MM.1S (cell line): ENCODE measurements around the gene MAGEE1.

Experiments
- DNase-seq: peaks from one replicate; pipeline ENCODE4 v3.0.0-alpha.2; 2015
- H2AFZ ChIP-seq: fragments of 300-600 bp; sonication (generic); 2 replicates; pipeline ENCODE4 v1.6.0; 2016; ENCODE audit warnings: antibody characterized with exemption, low read length
- H3F3A ChIP-seq: fragments of 300-600 bp; sonication (generic); 2 replicates; pipeline ENCODE4 v1.6.1; 2016; ENCODE audit warnings: mild to moderate bottlenecking, antibody characterized with exemption, low read length, moderate library complexity, mixed read lengths; ENCODE audit not compliant: insufficient read depth
- H3K27ac ChIP-seq: fragments of 300-600 bp; sonication (generic); 2 replicates; pipeline ENCODE4 v1.5.1; 2016; ENCODE audit warnings: mild to moderate bottlenecking, low read length
- H3K27me3 ChIP-seq: fragments of 300-600 bp; sonication (generic); replicated peaks from 2 replicates; pipeline ENCODE4 v1.6.0; 2016; ENCODE audit warnings: low read length; ENCODE audit not compliant: insufficient read depth
- H3K36me3 ChIP-seq: fragments of 300-600 bp; sonication (generic); replicated peaks from 2 replicates; pipeline ENCODE4 v1.6.1; 2016; ENCODE audit warnings: mild to moderate bottlenecking, low read length, mixed read lengths; ENCODE audit not compliant: insufficient read depth
- H3K4me1 ChIP-seq: fragments of 300-600 bp; sonication (generic); 2 replicates; pipeline ENCODE4 v1.6.1; 2016; ENCODE audit warnings: low read length, mixed read lengths
- H3K4me2 ChIP-seq: fragments of 300-600 bp; sonication (generic); 2 replicates; pipeline ENCODE4 v1.6.0; 2016; ENCODE audit warnings: low read depth, low read length
- H3K4me3 ChIP-seq: fragments of 300-600 bp; sonication (generic); 2 replicates; pipeline ENCODE4 v1.5.1; 2016; ENCODE audit warnings: low read length, mixed read lengths
- H3K79me2 ChIP-seq: fragments of 300-600 bp; sonication (generic); 2 replicates; pipeline ENCODE4 v1.6.1; 2016; ENCODE audit warnings: mixed run types, low read length, mixed read lengths
- H3K9ac ChIP-seq: fragments of 300-600 bp; sonication (generic); 2 replicates; pipeline ENCODE4 v1.6.1; 2016; ENCODE audit warnings: low read length, mixed read lengths
- H3K9me2 ChIP-seq: fragments of 300-600 bp; sonication (generic); replicated peaks from 2 replicates; pipeline ENCODE4 v1.6.1; 2016; ENCODE audit warnings: mild to moderate bottlenecking, low read length, mixed read lengths; ENCODE audit not compliant: insufficient read depth
- H3K9me3 ChIP-seq: fragments of 300-600 bp; sonication (generic); replicated peaks from 2 replicates; pipeline ENCODE4 v1.6.1; 2016; ENCODE audit warnings: mild to moderate bottlenecking, low read length, mixed read lengths; ENCODE audit not compliant: insufficient read depth
- H4K20me1 ChIP-seq: fragments of 300-600 bp; sonication (generic); 2 replicates; pipeline ENCODE4 v1.6.1; 2016; ENCODE audit warnings: mild to moderate bottlenecking, low read length, moderate library complexity, mixed read lengths; ENCODE audit not compliant: insufficient read depth
- EZH2 ChIP-seq: fragments of 300-600 bp; sonication (generic); optimal IDR thresholded peaks from 2 replicates; pipeline ENCODE3; 2017; ENCODE audit warnings: low read depth, mild to moderate bottlenecking, antibody characterized with exemption, low read length, mixed read lengths
- EZH2phosphoT487 ChIP-seq: fragments of 300-600 bp; sonication (generic); IDR thresholded peaks from 2 replicates; pipeline ENCODE4 v1.6.1; 2018; ENCODE audit warnings: antibody characterized with exemption, low read length
- TF ChIP-seq, protein P1 (sequence below): fragments of 300-600 bp; sonication (generic); IDR thresholded peaks from 2 replicates; pipeline ENCODE4 v1.5.1; 2016; ENCODE audit warnings: antibody characterized with exemption, low read length, mixed read lengths

The MAGEE1 gene, protein sequence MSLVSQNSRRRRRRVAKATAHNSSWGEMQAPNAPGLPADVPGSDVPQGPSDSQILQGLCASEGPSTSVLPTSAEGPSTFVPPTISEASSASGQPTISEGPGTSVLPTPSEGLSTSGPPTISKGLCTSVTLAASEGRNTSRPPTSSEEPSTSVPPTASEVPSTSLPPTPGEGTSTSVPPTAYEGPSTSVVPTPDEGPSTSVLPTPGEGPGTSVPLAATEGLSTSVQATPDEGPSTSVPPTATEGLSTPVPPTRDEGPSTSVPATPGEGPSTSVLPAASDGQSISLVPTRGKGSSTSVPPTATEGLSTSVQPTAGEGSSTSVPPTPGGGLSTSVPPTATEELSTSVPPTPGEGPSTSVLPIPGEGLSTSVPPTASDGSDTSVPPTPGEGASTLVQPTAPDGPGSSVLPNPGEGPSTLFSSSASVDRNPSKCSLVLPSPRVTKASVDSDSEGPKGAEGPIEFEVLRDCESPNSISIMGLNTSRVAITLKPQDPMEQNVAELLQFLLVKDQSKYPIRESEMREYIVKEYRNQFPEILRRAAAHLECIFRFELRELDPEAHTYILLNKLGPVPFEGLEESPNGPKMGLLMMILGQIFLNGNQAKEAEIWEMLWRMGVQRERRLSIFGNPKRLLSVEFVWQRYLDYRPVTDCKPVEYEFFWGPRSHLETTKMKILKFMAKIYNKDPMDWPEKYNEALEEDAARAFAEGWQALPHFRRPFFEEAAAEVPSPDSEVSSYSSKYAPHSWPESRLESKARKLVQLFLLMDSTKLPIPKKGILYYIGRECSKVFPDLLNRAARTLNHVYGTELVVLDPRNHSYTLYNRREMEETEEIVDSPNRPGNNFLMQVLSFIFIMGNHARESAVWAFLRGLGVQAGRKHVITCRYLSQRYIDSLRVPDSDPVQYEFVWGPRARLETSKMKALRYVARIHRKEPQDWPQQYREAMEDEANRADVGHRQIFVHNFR

DNA sequence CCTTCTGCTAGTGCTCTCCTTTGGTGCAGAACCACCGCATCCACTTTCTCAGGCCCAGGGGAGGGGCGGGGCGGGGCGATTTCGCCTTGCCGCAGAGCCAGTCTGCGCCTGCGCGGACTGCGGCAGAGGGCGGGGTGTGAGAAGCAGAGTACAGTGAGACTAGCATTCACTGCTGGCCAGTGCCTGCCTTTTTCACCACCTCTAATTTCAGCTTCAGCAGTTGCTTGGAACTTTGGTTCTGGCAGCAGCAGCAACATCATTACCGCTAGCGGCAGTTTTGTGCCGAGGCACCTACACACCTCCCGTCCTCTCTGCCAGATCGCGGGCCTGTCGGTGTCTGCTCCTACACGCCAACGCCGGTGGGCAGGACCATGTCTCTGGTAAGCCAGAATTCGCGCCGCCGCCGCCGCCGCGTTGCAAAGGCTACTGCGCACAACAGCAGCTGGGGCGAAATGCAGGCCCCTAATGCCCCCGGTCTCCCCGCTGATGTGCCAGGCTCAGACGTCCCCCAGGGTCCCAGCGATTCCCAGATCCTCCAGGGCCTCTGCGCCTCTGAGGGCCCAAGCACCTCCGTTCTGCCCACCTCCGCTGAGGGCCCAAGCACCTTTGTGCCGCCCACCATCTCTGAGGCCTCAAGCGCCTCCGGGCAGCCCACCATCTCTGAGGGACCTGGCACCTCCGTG is at the start of gene MAGEE1:
Gene MAGEE1, plus strand, starts transcription at position 151 of the 683 bp plus-strand sequence. Its CDS starts 221 bp downstream, at position 372.
- Histone ChIP-seq H3K9ac (peak within 1 kb of the TSS; percentile 53; the same call in 1 of the 2 replicates), H3K4me3 (peak within 1 kb of the TSS; percentile 67), H3K27me3 (no peaks in the 10 kb centered on the region), H3K4me1 (peaks cover 15% of the 10 kb centered on the region), H3K4me2 (peak within 1 kb of the TSS; percentile 74), H3K79me2 (no peaks in the 10 kb centered on the region), H3K9me3 (no peaks in the 10 kb centered on the region), H2AFZ (peak within 1 kb of the TSS; percentile 74), H3K36me3 (no peaks in the 10 kb centered on the region), H3K27ac (peak within 1 kb of the TSS; percentile 37; the same call in 1 of the 2 replicates), H3F3A (no peaks in the 10 kb centered on the region), H4K20me1 (no peaks in the 10 kb centered on the region), H3K9me2 (no peaks in the 10 kb centered on the region)
- DNase-seq, result peak; percentile 75
- TF ChIP-seq EZH2phosphoT487, result no peak
- no peak for TF ChIP-seq EZH2
- TF ChIP-seq, protein P1, sequence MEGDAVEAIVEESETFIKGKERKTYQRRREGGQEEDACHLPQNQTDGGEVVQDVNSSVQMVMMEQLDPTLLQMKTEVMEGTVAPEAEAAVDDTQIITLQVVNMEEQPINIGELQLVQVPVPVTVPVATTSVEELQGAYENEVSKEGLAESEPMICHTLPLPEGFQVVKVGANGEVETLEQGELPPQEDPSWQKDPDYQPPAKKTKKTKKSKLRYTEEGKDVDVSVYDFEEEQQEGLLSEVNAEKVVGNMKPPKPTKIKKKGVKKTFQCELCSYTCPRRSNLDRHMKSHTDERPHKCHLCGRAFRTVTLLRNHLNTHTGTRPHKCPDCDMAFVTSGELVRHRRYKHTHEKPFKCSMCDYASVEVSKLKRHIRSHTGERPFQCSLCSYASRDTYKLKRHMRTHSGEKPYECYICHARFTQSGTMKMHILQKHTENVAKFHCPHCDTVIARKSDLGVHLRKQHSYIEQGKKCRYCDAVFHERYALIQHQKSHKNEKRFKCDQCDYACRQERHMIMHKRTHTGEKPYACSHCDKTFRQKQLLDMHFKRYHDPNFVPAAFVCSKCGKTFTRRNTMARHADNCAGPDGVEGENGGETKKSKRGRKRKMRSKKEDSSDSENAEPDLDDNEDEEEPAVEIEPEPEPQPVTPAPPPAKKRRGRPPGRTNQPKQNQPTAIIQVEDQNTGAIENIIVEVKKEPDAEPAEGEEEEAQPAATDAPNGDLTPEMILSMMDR, result no peak

DNA sequence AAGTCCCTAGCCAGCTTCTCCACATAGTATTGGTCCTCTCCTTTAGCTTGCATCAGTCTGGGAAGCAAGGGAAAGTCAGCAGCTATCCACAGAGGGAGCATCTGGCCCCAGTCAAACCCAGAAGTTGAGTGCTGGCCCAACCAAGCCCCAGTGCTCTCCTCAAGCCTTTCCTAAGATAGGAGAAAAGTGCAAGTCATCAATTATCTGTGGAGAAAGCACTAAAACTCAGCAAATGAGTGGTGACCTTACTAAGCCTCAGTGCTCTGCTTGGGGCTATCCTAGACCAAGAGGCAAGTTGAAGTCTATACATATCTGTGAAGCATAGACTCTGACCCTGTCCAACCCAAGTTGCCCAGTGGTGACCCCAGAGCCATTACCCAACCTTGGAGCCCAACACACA is 28.5 kb upstream of the MAGEE1 start:
- Histone ChIP-seq H3K79me2 (no peaks in the 10 kb centered on the region), H3F3A (no peaks in the 10 kb centered on the region), H3K4me2 (no peak overlapping the region), H3K4me1 (no peaks in the 10 kb centered on the region), H3K27me3 (no peaks in the 10 kb centered on the region), H3K9me3 (no peaks in the 10 kb centered on the region), H3K9me2 (no peaks in the 10 kb centered on the region), H3K9ac (no peak overlapping the region), H3K27ac (no peak overlapping the region), H2AFZ (no peak overlapping the region), H3K36me3 (no peaks in the 10 kb centered on the region), H4K20me1 (no peaks in the 10 kb centered on the region), H3K4me3 (no peak overlapping the region)
- DNase-seq, result no peak
- TF ChIP-seq, protein P1, result no peak
- TF ChIP-seq EZH2, result no peak
- no peak for TF ChIP-seq EZH2phosphoT487

DNA sequence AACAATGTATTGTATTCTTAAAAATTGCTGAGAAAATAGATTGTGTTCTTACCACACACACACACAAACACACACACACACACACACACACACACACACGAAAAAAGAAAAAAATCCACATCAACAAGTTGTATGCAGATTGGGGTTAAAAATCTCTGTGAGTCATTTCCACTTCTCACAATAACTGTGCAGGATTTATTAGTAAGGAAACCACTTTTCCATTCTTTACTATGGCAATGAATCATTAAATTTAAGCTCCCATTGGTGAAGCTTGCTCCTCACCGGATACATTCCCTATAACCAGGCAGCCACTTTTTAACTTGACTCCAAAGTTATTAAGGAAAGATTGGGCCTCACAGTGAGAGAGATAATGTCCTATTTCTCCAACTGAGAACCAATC is 19.7 kb upstream of the MAGEE1 start:
- Histone ChIP-seq H3K27ac (no peak overlapping the region), H3F3A (no peaks in the 10 kb centered on the region), H3K27me3 (no peaks in the 10 kb centered on the region), H3K9me2 (no peaks in the 10 kb centered on the region), H3K36me3 (no peaks in the 10 kb centered on the region), H3K4me3 (no peak overlapping the region), H3K79me2 (no peaks in the 10 kb centered on the region), H3K4me1 (no peaks in the 10 kb centered on the region), H3K9me3 (no peaks in the 10 kb centered on the region), H3K9ac (no peak overlapping the region), H4K20me1 (no peaks in the 10 kb centered on the region), H2AFZ (no peak overlapping the region), H3K4me2 (no peak overlapping the region)
- no peak for TF ChIP-seq EZH2phosphoT487
- TF ChIP-seq, protein P1, result no peak
- no peak for TF ChIP-seq EZH2
- no peak for DNase-seq
